Motor neuron (in vitro differentiated cells): ENCODE measurements around the gene FXYD7. TPM values are rescaled to one million over a fixed set of nuclear protein-coding genes. Genes with fewer than 3 reads are reported as not detected.

Experiments used
- ATAC-seq, 8 experiments: fragments of 200-7000 bp; cut with Tn5 transposase; replicated peaks in 6 of 8; 2 replicates each; pipeline ENCODE4 v1.8.0; 2021; ENCODE audit warnings: mild to moderate bottlenecking in 8 of 8, moderate library complexity in 8 of 8
- H3K27ac ChIP-seq, 2 donors: fragments of 250-450 bp; sonication (Bioruptor Pico); 2 replicates each; pipeline ENCODE4 v1.9.0; 2021; ENCODE audit warnings: antibody characterized with exemption in 2 of 2, mild to moderate bottlenecking in 2 of 2, moderate library complexity in 1 of 2
- H3K4me1 ChIP-seq, 2 donors: fragments of 250-450 bp; sonication (Bioruptor Pico); replicated peaks in 1 of 2; 2 replicates each; pipeline ENCODE4 v1.6.1; 2021; ENCODE audit warnings: antibody characterized with exemption in 2 of 2, mild to moderate bottlenecking in 2 of 2, moderate library complexity in 1 of 2
- H3K4me3 ChIP-seq, 5 donors: fragments of 250-450 bp; sonication (Bioruptor Pico); 2 replicates each; pipeline ENCODE4 v1.9.0; 2021; ENCODE audit warnings: antibody characterized with exemption in 5 of 5, mild to moderate bottlenecking in 5 of 5, moderate library complexity in 4 of 5
- WGBS, 10 experiments: fragments of 450-650 bp; shearing (Covaris generic); methylation state at CpG; one replicate each; pipeline ENCODE4 v1.0.0; 2022; 5-methylcytosine and 5-hydroxymethylcytosine counted together
- in situ Hi-C, 9 experiments: fragments of 400-800 bp; cut with MboI; loops; one replicate each; pipeline ENCODE4 v1.15.0; 2021; ENCODE audit warnings: low sequenced_read_pairs in 9 of 9, low pct_unique_long_range_greater_than_20kb in 2 of 9; ENCODE audit not compliant: unreplicated experiment in 9 of 9
- total RNA-seq, 8 experiments: library from RNA; unstranded; fragments of 300-600 nt; gene quantifications; 2 replicates each; pipeline versions ENCODE4 v1.2.3 to v1.2.4, GENCODE V29; 2022

The FXYD7 gene
- total RNA-seq, 8 experiments from 2014 or later = 1.1 to 27.8 (median 14.5) TPM; not detected in 2

DNA sequence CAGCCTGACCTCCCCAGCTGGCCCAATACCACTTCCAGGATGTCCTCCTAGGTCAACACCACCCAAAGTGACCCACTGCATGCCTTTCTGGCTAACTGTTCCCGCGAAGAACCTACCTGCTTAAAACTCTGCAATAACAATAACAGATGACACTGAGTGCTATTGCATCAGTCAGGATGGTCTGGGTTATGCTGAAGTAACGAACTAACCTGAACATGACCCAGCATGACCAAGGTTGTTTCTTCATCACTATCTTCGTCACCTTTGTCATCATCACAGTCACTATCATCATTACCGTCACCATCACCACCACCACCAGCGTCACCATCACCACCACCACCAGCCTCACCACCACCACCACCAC, 38.0 kb upstream of the FXYD7 start:
- no peak overlapping the region for H3K27ac ChIP-seq
- H3K4me3 ChIP-seq = no peak overlapping the region
- WGBS, 10 experiments = 87 to 100% (median 92%) methylated on average over 1 to 5 of the region's 6 CpGs; no CpG with 5 or more reads in 3 of the 10 experiments
- in situ Hi-C loops = no loop called here
- H3K4me1 ChIP-seq = no peaks in the 10 kb centered on the region
- ATAC-seq = no peak

DNA sequence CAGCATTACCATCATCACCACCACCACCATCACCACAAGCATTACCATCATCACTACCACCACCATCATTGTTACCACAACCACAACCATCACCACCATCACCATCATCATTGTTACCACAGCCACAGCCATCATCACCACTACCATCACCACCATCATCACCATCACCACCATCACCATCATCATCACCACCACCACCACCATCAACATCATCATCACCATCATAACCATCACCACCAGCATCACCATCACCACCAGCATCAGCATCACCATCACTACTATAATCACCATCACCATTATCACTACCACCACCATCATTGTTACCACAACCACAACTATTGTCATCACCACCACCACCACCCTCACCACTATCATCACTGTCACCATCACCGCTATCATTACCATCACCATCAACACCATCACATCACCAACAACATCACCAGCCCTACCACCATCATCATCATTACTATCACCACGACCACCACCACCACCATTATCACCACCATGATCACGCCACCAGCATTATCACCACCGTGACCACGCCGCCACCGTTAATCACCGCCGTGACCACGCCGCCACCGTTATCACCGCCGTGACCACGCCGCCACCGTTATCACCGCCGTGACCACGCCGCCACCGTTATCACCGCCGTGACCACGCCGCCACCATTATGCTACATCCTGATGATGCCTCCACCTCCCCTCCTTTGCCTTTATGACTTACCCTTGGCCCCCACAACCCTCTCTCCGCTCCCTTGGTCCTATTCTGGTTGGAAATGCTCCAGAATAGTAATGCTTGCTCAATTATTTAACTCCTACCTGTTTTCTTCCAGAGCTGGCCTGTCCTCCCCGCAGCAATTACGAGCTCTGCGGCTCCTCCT, 37.4 kb upstream of the FXYD7 start:
- WGBS, 10 experiments = 77 to 98% (median 86%) methylated on average over 6 to 25 of the region's 30 CpGs; no CpG with 5 or more reads in 1 of the 10 experiments
- in situ Hi-C loops = no loop called here
- Histone ChIP-seq H3K4me3 (no peak overlapping the region), H3K27ac (no peak overlapping the region), H3K4me1 (no peaks in the 10 kb centered on the region)
- ATAC-seq = no peak

DNA sequence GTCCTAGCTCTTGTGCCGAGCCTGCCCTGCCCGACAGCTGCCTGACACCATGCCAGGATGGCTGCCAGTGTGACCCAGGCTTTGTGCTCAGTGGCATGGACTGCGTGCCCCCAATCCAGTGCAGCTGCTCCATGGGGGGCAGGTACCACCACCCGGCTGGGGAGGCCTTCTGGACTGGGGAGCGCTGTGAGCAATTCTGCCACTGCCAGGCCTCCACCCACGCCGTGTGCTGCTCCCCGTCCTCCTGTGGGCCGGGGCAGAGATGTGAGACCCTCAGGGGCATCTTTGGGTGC, 36.8 kb upstream of the FXYD7 start:
- Histone ChIP-seq H3K4me1 (peaks cover 0 to 3% of the 10 kb centered on the region in 2 donors), H3K4me3 (no peak overlapping the region), H3K27ac (no peak overlapping the region)
- in situ Hi-C loops = no loop called here
- ATAC-seq = no peak
- 76 to 100% (median 88%) methylated on average over 1 to 4 of the region's 9 CpGs; no CpG with 5 or more reads in 4 of the 10 experiments for WGBS, 10 experiments

DNA sequence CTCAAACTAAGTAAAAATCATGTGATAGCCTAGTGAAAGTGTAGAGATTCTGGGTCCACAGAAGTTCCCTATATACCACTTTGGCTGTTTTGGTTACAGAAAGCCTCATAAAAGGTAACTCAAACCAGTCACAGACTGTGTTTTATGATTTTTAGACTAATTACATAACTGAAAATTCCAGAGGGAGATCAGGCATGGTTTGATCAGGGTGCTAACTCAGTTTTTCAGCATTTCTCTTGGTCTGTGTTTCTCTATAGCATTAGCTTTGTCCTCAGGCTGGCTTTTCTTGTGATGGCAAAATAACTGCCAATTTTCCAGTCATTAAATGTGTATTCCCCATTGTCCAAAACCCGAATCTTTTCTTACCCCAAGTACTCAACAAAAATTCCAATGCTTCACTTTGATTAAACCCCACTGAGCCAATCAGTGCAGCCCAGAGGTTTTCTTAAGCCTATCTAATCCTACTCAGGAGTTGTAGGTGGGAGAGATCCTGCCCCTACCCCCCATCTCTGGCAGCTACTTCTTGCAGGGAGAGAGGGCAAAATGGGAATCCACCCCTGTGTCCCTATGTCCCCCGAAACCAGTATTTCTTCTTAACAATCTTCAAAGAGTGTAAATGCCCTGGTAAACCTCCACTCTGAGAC, 36.0 kb upstream of the FXYD7 start:
- in situ Hi-C loops = no loop called here
- no peak overlapping the region for H3K27ac ChIP-seq
- 75 to 100% (median 94%) methylated on average over 1 of the region's 2 CpGs; no CpG with 5 or more reads in 2 of the 10 experiments for WGBS, 10 experiments
- peaks cover 0 to 3% of the 10 kb centered on the region in 2 donors for H3K4me1 ChIP-seq
- no peak overlapping the region for H3K4me3 ChIP-seq
- no peak for ATAC-seq

DNA sequence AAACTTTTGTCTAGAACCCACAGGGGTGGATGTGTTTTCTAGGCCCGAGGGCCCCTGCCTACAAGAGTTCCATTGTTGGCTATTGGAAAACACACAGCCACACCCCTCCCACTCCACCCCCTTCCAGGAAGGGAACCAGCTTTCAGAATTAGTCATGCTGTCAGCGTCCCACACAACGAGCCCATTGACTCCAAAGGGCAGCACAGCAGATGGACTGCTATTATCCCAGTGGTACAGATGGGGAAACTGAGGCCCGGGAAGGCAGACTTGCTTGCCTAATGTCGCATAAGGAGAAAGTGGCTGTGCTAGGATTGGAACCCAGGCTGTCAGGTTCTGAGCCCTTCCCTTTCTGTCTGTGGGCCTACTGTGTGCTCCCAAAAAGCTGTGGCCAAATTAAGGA, 35.5 kb upstream of the FXYD7 start:
- peak in 3 of 8 experiments; percentile 71 to 97 (median 96) for ATAC-seq
- Histone ChIP-seq H3K27ac (no peak overlapping the region), H3K4me1 (peaks cover 0 to 3% of the 10 kb centered on the region in 2 donors), H3K4me3 (no peak overlapping the region)
- in situ Hi-C loops = no loop called here
- 0 to 29% (median 24%) methylated on average over 1 to 4 of the region's 5 CpGs; no CpG with 5 or more reads in 6 of the 10 experiments for WGBS, 10 experiments

DNA sequence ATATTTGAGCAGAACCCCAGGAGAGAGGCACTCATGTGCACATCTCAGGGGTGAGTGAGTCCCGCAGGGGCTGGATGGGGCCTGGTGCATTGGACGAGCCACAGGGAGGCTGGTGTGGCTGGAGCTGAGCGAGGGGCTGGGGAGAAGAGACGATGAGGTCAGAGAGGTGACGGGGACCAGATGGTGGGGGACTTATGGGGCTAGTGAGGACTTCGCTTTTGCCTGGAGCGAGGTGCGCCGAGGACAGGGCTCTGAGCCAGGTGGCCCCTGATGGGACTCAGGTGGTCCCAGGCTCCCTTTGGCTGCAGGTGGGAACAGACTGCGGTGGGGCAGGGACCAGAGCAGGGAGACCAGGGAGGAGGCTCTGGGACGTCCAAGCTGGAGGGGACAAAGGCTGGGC, 34.3 kb upstream of the FXYD7 start:
- Histone ChIP-seq H3K27ac (no peak overlapping the region), H3K4me3 (no peak overlapping the region), H3K4me1 (peaks cover 0 to 3% of the 10 kb centered on the region in 2 donors)
- 88 to 100% methylated on average over 1 to 3 of the region's 11 CpGs; no CpG with 5 or more reads in 8 of the 10 experiments for WGBS, 10 experiments
- ATAC-seq = no peak
- in situ Hi-C loops = no loop called here

DNA sequence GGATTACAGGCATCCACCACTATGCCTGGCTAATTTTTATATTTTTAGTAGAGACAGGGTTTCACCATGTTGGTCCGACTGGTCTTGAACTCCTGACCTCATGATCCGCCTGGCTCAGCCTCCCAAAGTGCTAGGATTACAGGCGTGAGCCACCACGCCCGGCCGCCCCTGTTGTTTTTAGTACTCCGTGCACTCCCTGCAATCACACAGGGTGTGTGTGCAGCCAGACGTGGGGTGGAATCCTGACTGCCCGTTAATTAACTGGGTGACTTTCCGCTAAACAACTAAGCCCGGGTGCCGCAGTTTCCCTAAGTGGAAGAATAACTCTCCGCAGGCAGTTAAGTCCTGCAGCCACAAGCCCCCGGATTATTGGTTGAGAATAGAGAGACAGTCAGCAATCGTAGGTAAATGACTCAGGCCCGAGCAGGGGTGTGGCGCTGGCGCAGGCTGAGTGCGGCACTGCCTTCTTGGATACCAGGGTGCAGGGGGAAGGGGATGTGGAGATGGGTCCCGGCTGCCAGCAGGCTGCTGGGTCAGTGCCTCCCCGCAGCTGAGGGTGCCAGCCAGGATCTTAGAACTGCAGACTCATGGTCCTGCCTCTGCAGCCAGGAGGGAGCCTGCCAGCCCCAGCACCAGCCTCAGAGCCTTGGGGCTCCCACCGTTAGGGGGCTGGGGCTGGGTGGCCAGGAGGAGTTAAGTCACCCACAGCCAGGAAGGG, 33.5 kb upstream of the FXYD7 start:
- in situ Hi-C loops = no loop called here
- peak in 1 of 8 experiments; percentile 11 for ATAC-seq
- H3K4me3 ChIP-seq = no peak overlapping the region
- H3K4me1 ChIP-seq = peaks cover 0 to 6% of the 10 kb centered on the region in 2 donors
- no peak overlapping the region for H3K27ac ChIP-seq
- WGBS, 10 experiments = 40 to 92% (median 68%) methylated on average over 1 to 15 of the region's 22 CpGs; no CpG with 5 or more reads in 5 of the 10 experiments

DNA sequence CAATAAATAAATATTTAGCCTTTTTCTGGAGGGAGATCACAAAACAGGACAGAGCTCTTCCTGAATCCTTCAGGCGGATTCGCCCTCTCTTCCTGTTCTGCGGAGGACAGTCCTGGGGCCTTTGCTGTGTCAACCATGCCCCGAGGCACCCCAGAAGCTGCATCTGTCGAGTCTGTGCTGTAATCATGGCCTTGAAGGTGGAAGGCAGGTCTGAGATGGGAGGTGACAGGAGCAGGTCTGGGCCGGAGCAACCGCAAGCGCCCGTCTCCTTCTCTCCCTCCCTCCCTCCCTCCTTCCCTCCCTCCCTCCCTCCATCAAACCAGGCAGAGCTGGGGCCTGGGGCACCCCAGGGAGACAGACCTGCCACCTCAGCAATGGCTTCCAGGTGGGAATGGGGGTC, 32.1 kb upstream of the FXYD7 start:
- in situ Hi-C loops = no loop called here
- WGBS, 10 experiments = 57 to 100% (median 76%) methylated on average over 1 to 4 of the region's 9 CpGs; no CpG with 5 or more reads in 4 of the 10 experiments

DNA sequence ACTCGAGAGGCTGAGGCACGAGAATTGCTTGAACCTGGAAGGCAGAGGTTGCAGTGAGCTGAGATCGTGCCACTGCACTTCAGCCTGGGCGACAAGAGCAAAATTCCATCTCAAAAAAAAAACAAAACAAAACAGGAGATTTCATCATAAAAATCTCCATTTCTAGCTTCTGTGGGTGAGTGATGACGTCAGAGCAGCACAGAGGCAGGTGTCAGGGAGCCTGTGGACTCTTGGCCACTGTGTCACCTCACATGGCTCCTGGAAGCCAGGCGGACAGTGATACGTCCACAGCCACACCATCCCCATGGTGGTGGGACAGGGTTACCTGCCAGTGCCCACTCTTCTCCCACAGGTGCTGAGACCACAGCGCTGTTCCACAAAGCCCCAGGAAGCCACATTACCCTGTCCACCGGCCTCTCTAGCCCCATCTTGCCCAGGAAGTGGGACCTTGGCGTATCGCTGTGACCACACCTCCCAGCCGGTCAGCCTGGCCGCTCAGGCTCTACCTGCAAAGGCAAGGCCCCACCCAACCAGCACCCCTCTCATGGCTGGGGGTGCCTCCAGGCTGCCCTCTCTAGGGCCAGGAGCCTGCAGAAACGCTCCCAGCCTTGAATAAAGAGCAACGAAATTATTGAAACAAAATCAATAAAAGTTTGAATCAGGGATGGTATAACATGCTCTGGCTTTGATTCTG, 29.9 kb upstream of the FXYD7 start:
- H3K4me3 ChIP-seq = no peak overlapping the region
- ATAC-seq = no peak
- H3K4me1 ChIP-seq = peaks cover 12 to 23% of the 10 kb centered on the region in 2 donors
- in situ Hi-C loops = no loop called here
- H3K27ac ChIP-seq = no peak overlapping the region
- WGBS, 10 experiments = 40 to 87% (median 83%) methylated on average over 1 to 6 of the region's 15 CpGs; no CpG with 5 or more reads in 3 of the 10 experiments

More for the DNA sequence above, 32.1 kb upstream of the FXYD7 start:
- no peak for ATAC-seq
- Histone ChIP-seq H3K4me1 (peaks cover 5 to 16% of the 10 kb centered on the region in 2 donors), H3K27ac (no peak overlapping the region), H3K4me3 (no peak overlapping the region)

DNA sequence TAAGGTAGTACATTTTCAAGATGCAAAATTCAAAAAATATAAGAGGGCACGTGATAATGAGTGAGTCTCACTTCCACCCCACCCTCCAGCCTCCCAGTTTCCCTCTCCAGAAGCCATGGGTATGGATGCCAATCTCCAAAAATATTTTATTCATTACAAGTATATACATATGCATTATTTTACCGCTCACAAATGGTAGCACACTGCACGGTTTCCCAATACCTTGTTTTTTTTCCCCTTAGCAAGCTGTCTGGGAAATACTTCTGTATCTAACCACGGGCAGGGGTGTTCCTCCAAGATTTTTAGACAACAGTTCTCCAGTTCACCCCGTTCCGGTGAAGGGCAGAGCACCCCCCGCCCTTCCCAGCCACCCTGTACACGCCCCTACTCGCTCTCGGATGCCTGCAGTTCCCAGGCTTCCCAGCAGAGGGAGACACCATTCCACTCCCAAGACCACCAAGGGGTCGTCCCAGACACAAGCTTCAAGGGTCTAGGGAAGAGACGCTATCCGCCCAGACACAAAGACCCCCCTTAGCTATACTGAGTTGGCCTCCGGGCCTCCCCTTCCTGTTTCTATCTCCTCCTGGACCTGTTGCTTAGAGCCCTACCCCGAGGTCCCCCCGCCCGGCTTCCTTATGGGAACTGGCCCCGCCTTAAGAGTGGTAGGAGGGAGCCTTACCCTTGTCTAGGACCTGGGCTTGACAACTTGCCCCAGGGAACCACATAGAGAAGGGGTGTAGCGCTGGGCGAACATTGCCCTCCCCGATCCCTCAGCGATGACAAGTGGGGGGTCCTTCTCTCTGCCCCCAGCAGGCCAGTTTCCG, 28.5 kb upstream of the FXYD7 start:
- in situ Hi-C loops = no loop called here
- no peak overlapping the region for H3K27ac ChIP-seq
- peaks cover 12 to 23% of the 10 kb centered on the region in 2 donors for H3K4me1 ChIP-seq
- H3K4me3 ChIP-seq = peak overlapping the region in 1 of 5 donors; percentile 1
- WGBS, 10 experiments = 0 to 100% (median 27%) methylated on average over 1 to 6 of the region's 23 CpGs
- ATAC-seq = peak; percentile 73 to 91 (median 78)

DNA sequence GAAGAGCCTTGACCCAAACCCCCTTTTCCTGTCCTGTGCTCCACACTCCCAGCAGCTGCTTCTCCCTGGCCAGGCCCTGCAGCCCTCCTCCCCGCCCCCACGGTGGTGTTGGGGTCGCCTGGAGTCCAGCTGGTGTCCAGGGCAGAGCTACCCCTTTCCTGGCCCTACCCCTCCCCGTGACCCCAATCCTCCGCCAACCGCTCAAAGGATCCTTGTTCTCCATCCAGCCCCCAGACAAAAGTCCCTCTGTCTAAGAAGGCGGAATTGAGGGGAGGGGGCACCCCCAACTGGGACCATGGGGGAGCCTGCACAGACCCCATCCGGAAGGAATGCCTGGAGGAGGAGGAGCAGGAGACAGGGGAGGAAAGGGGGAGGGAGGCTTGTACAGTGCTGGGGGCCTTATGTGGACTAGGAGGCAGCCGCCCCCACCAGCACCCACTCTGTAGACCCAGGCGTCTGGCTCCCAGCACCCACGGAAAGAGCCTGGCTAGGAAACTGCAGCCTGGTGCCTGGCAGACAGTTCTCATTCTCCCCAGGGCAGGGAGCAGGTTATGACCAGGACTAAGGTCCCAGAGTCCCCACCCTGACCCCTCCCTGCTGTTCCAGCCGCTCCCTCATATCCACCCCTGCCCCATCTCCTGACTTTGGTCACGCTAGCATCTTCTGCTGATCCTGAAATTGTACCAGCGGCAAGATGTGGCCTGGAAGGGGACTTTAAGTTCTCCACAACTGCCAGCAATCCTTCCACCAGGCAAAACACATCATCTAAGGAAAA, 27.7 kb upstream of the FXYD7 start, which contains the start of gene FXYD3:
FXYD3 (plus strand) TSS at position 647 of the 775 bp plus-strand sequence. CDS start 3,554 bp downstream, outside the sequence.
- H3K27ac ChIP-seq = no peak within 1 kb of the TSS
- peak in 4 of 8 experiments; percentile 2 to 27 (median 22) for ATAC-seq
- peaks cover 12 to 23% of the 10 kb centered on the region in 2 donors for H3K4me1 ChIP-seq
- in situ Hi-C loops = no loop called here
- WGBS, 10 experiments = 60 to 100% methylated on average over 1 of the region's 14 CpGs; no CpG with 5 or more reads in 8 of the 10 experiments
- peak within 1 kb of the TSS in 1 of 5 donors; percentile 1 for H3K4me3 ChIP-seq
